ENCODE data around the gene MRNIP. TPM values are rescaled to one million over a fixed set of nuclear protein-coding genes. Genes with fewer than 3 reads are reported as not detected.

Gene MRNIP
- total and polyA plus RNA-seq, 9 donors, result 10.7 to 20.2 (median 15.9) TPM

DNA sequence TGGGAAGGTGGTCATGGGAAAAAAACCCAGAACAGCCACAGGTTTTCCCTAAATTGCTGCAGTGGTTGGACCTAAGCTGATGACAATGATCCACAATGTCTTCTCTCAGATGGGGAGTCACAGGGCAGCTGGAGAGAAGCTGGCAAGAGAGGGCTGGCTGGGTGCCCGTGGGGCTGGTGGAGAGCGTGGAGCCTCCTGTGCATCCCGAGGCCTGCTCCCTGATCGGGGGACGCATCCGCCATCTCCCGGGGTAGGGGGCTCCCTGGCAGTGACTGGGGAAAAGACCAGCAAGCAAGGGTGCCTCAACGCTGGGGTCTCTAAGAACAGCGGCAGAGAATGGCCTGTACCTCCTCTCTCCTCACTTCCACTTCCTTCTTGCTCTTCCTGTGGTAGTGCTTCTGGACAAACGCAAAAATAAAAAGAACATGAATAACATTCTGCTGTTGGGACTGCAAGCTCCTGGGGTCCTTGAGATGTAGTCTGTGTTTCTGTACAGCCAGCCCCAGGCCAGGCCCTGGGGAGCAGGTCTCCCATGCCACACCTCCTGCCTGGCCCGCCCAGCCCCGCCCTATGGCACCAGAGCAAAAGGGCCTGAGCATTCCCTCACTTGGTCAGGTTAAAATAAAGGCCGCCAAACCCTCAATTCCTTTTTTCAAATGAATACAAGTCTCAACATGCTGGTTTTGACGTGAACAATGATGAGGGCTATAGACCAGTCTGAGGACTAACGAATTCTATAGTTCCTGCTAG is 7.0 kb upstream of the MRNIP start:
- DNase-seq, result no peak
- 82% methylated on average over 6 of the region's 15 CpGs for WGBS (ENCODE audit: insufficient coverage)
- H3K9me3 ChIP-seq (replicated peaks; ENCODE audit: control insufficient read depth, low read depth, low read length), result peaks cover 6% of the 10 kb centered on the region
- no peaks in the 10 kb centered on the region for H3K4me1 ChIP-seq (ENCODE audit: control insufficient read depth, insufficient read depth, low read length)
- no peaks in the 10 kb centered on the region for H3K27me3 ChIP-seq (ENCODE audit: control insufficient read depth, insufficient read depth, low read length)
- no peak overlapping the region for H3K4me3 ChIP-seq (ENCODE audit: low read length)
- peaks cover 79% of the 10 kb centered on the region for H3K36me3 ChIP-seq (ENCODE audit: control insufficient read depth, insufficient read depth, low read length)
- H3K27ac ChIP-seq (ENCODE audit: low read length), result no peak overlapping the region

DNA sequence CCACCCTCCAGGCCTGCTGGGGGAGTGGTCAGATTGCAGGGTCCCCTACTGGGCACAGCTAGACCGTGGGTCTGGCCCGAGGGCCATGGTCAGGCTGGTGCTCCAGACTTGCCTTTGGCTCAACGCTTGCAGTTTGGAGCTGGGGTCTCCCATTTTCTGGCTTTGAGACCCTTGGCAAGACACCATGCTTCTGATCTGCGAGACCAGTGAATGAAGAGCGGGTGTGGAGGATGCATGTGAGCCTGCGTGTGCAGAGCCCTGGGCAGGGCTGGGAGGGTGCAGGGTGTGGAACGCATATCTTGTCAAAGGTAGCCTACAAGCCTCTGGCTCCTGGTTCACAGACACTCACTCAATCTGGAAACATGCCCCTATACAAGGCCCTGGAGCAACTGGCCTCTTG is 6.1 kb upstream of the MRNIP start:
- DNase-seq, result no peak
- no peaks in the 10 kb centered on the region for H3K27me3 ChIP-seq (ENCODE audit: control insufficient read depth, insufficient read depth, low read length)
- H3K4me3 ChIP-seq (ENCODE audit: low read length), result no peak overlapping the region
- peaks cover 69% of the 10 kb centered on the region for H3K36me3 ChIP-seq (ENCODE audit: control insufficient read depth, insufficient read depth, low read length)
- peaks cover 6% of the 10 kb centered on the region for H3K9me3 ChIP-seq (replicated peaks; ENCODE audit: control insufficient read depth, low read depth, low read length)
- 81% methylated on average over 4 of the region's 7 CpGs for WGBS (ENCODE audit: insufficient coverage)
- H3K4me1 ChIP-seq (ENCODE audit: control insufficient read depth, insufficient read depth, low read length), result peaks cover 4% of the 10 kb centered on the region
- H3K27ac ChIP-seq (ENCODE audit: low read length), result no peak overlapping the region

DNA sequence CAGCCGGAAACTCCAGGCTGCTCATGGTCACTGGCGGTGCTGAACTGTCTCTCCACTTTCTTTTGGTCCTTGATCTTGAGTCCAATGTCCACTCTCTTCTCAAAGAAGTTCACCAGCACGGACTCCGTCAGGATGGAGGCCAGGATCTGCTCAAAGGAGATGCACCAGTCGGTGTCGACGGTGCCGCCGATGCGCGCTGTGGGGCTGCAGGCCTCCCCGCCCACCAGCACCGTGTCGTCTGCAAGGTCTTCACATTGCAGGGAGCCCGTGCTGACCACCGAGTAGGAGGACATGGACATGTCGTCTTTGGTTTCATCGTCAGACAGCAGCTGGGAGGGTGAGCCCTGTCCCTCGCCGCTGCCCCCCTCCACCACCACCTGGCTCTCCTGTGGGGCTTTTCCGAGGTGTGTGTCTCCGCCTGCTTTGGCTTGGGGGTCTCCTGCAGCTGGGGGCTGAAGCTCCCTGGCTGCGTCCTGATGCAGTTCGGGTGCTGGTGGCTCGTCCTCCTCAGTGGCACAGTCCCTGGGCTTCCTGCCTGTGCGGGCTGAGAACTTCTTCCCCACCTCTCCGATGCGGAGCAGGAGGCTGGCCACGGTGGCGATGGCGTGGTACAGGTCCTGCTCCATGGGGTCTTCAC is 5.0 kb upstream of the MRNIP start:
- 94% methylated on average over 30 of the region's 31 CpGs for WGBS (ENCODE audit: insufficient coverage)
- no peak for DNase-seq
- H3K27me3 ChIP-seq (ENCODE audit: control insufficient read depth, insufficient read depth, low read length), result no peaks in the 10 kb centered on the region
- H3K4me3 ChIP-seq (ENCODE audit: low read length), result no peak overlapping the region
- H3K4me1 ChIP-seq (ENCODE audit: control insufficient read depth, insufficient read depth, low read length), result peaks cover 8% of the 10 kb centered on the region
- H3K27ac ChIP-seq (ENCODE audit: low read length), result no peak overlapping the region
- peaks cover 6% of the 10 kb centered on the region for H3K9me3 ChIP-seq (replicated peaks; ENCODE audit: control insufficient read depth, low read depth, low read length)
- peaks cover 60% of the 10 kb centered on the region for H3K36me3 ChIP-seq (ENCODE audit: control insufficient read depth, insufficient read depth, low read length)

DNA sequence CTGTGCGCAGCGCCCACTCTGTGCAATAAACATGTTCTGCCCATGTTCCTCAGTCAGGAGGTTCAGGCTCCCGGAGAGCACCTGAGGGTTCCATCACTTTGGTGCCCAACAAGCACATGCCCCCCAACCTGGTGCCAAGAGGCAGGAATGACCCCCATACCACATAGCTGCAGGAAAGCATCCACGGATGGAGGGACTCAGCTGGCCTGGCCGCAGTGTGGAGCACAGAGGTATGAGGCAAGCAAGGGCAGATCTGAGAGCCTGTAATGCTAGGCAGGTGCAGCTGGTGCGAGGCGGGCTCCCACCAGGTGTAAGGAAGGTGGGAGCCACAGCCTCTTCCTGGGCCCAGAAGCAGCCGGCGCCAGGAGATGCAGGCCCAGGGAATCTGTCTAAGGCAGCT is 4.3 kb upstream of the MRNIP start:
- 89% methylated on average over 4 of the region's 9 CpGs for WGBS (ENCODE audit: insufficient coverage)
- Histone ChIP-seq H3K36me3 (ENCODE audit: control insufficient read depth, insufficient read depth, low read length) (peaks cover 56% of the 10 kb centered on the region), H3K27ac (ENCODE audit: low read length) (no peak overlapping the region), H3K9me3 (replicated peaks; ENCODE audit: control insufficient read depth, low read depth, low read length) (peaks cover 6% of the 10 kb centered on the region), H3K4me3 (ENCODE audit: low read length) (no peak overlapping the region), H3K27me3 (ENCODE audit: control insufficient read depth, insufficient read depth, low read length) (no peaks in the 10 kb centered on the region), H3K4me1 (ENCODE audit: control insufficient read depth, insufficient read depth, low read length) (peaks cover 11% of the 10 kb centered on the region)
- no peak for DNase-seq

DNA sequence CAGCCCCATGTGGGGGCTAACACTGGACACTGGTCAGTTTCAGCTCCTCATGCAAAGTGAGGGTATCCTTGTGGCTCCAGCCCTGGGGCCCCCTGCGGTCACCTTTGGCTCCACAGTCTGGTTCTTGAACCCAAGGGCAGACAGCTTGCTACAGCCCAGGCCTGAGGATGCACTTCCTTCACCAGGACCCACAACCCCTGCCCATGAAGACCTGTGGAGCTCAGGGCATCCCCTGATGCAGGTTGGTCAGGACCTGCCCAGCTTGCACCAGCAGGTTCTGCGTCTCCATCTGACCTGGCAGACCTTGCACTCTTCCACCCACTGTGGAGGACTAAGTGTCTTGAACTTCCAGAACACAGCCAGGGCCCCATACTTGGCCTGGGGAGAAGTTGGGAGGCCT is 3.7 kb upstream of the MRNIP start:
- 100% methylated on average over 1 of the region's 2 CpGs for WGBS (ENCODE audit: insufficient coverage)
- no peak overlapping the region for H3K4me3 ChIP-seq (ENCODE audit: low read length)
- no peaks in the 10 kb centered on the region for H3K27me3 ChIP-seq (ENCODE audit: control insufficient read depth, insufficient read depth, low read length)
- H3K36me3 ChIP-seq (ENCODE audit: control insufficient read depth, insufficient read depth, low read length), result peaks cover 50% of the 10 kb centered on the region
- peaks cover 11% of the 10 kb centered on the region for H3K4me1 ChIP-seq (ENCODE audit: control insufficient read depth, insufficient read depth, low read length)
- H3K27ac ChIP-seq (ENCODE audit: low read length), result no peak overlapping the region
- DNase-seq, result no peak
- H3K9me3 ChIP-seq (replicated peaks; ENCODE audit: control insufficient read depth, low read depth, low read length), result peaks cover 6% of the 10 kb centered on the region

DNA sequence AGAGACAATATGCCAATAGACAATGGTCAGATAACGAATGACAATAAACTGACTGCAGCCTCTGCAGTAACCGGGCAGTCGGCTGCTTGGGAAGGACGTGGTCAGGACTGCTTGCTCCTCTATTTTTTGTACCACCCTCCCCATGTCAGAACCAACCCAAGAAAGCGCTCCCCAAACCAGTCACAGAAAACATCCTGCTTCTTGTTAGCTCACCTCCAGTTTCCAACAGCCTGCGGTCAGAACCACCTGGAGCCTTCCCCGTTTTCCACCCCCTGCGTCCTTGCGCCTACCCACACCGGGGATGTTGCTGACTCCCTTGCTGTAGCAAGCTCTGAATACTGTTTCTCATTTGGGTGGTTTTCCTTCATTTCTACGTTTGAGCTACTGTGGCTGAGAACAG is 1.7 kb upstream of the MRNIP start:
- H3K36me3 ChIP-seq (ENCODE audit: control insufficient read depth, insufficient read depth, low read length), result peaks cover 34% of the 10 kb centered on the region
- no peak overlapping the region for H3K27ac ChIP-seq (ENCODE audit: low read length)
- peaks cover 6% of the 10 kb centered on the region for H3K9me3 ChIP-seq (replicated peaks; ENCODE audit: control insufficient read depth, low read depth, low read length)
- 60% methylated on average over 2 of the region's 11 CpGs for WGBS (ENCODE audit: insufficient coverage)
- H3K4me3 ChIP-seq (ENCODE audit: low read length), result no peak overlapping the region
- DNase-seq, result no peak
- H3K4me1 ChIP-seq (ENCODE audit: control insufficient read depth, insufficient read depth, low read length), result peaks cover 11% of the 10 kb centered on the region
- no peaks in the 10 kb centered on the region for H3K27me3 ChIP-seq (ENCODE audit: control insufficient read depth, insufficient read depth, low read length)

DNA sequence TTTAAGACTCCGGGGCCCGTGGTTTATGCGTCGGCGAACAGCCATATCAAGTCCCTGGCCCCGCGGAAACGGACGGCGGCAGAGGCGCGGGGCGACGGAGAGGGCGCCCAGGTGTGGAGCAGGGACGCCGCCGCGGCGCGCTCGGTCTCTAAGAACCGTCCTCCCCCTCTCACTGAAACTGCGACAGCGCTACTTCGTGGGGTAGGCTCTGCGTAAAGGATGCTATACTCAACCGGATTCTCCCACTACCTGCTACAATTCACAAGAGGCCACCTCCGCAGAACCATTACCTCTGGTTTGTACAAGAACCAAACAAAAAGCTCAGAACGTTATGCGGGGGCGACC is 404 bp downstream of the MRNIP start:
- peaks cover 11% of the 10 kb centered on the region for H3K4me1 ChIP-seq (ENCODE audit: control insufficient read depth, insufficient read depth, low read length)
- peaks cover 17% of the 10 kb centered on the region for H3K36me3 ChIP-seq (ENCODE audit: control insufficient read depth, insufficient read depth, low read length)
- H3K9me3 ChIP-seq (replicated peaks; ENCODE audit: control insufficient read depth, low read depth, low read length), result peaks cover 6% of the 10 kb centered on the region
- H3K27me3 ChIP-seq (ENCODE audit: control insufficient read depth, insufficient read depth, low read length), result no peaks in the 10 kb centered on the region
- H3K4me3 ChIP-seq (ENCODE audit: low read length), result peak overlapping the region; percentile 98
- WGBS (ENCODE audit: insufficient coverage), result 0% methylated on average over 19 of the region's 32 CpGs
- DNase-seq, result no peak
- H3K27ac ChIP-seq (ENCODE audit: low read length), result peak overlapping the region; percentile 97

DNA sequence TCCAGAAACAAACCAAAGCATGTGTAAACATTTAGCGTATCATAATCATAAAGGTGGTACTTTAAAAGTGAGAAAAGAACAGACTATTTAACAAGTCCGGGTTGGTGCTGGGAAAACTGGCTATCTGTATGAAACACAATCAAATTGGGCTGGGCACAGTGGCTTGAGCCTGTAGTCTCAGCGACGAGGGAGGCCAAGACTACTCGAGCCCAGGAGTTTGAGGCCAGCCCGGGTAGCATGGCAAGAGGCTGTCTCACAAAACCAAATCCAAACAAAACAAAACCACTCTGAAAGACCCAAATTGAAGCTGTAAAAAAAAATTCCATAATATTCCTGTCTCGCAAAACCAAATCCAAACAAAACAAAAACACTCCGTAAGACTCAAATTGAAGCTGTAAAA is 4.3 kb downstream of the MRNIP start:
- Histone ChIP-seq H3K36me3 (ENCODE audit: control insufficient read depth, insufficient read depth, low read length) (peaks cover 26% of the 10 kb centered on the region), H3K27me3 (ENCODE audit: control insufficient read depth, insufficient read depth, low read length) (no peaks in the 10 kb centered on the region), H3K4me3 (ENCODE audit: low read length) (no peak overlapping the region), H3K4me1 (ENCODE audit: control insufficient read depth, insufficient read depth, low read length) (peaks cover 4% of the 10 kb centered on the region), H3K9me3 (replicated peaks; ENCODE audit: control insufficient read depth, low read depth, low read length) (no peaks in the 10 kb centered on the region), H3K27ac (ENCODE audit: low read length) (no peak overlapping the region)
- DNase-seq, result no peak
- WGBS (ENCODE audit: insufficient coverage), result 89% methylated on average over 4 of the region's 8 CpGs

DNA sequence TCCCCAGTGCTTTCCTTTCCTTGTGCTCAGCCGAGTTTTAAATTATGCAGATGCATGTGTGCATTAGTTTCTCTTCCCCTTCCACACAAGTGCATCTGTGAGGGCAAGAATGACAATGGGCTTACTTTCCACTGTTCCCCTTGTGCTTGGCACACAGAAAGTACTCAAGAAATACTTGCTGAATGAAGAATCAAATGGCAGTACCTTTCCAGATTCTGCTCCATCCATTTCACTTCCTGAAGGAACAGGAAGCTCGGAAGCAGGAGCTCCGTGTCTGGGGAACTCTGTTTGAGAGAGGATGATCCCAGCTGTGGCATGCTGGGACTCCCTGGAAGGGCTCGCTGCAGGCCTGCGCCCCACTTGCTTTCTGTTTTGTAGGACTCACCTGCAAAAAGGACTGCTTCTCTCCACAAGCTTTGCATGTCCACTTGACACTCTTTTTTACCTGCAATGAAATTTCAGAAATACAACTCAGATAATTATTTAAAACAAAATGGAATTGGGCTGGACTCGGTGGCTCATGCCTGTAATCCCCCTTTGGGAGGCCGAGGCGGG is 5.5 kb downstream of the MRNIP start:
- Histone ChIP-seq H3K4me3 (ENCODE audit: low read length) (no peak overlapping the region), H3K27ac (ENCODE audit: low read length) (no peak overlapping the region), H3K9me3 (replicated peaks; ENCODE audit: control insufficient read depth, low read depth, low read length) (no peaks in the 10 kb centered on the region), H3K27me3 (ENCODE audit: control insufficient read depth, insufficient read depth, low read length) (no peaks in the 10 kb centered on the region), H3K36me3 (ENCODE audit: control insufficient read depth, insufficient read depth, low read length) (peaks cover 33% of the 10 kb centered on the region), H3K4me1 (ENCODE audit: control insufficient read depth, insufficient read depth, low read length) (peaks cover 2% of the 10 kb centered on the region)
- DNase-seq, result peak; percentile 53
- 80% methylated on average over 1 of the region's 8 CpGs for WGBS (ENCODE audit: insufficient coverage)

DNA sequence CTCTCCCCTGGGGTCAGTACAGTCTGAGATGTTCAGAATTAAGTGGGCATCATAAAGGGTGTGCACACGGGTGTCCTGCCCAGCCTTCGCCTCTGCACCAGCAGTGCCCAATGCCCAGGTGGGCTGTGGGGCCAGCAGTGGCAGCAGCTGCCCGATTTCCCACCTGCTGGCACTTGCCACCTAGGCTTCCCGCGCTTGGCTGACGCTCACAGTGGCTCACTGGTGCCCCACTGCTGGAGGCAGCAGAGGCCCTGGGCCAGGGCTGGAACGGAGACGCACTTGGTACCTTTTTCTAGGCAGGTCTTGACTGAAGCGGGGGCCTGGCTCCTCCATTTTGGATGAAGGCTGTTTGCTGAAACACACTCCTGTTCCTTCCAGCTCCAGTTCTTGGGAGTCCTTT is 17.0 kb downstream of the MRNIP start:
- Histone ChIP-seq H3K36me3 (ENCODE audit: control insufficient read depth, insufficient read depth, low read length) (peaks cover 74% of the 10 kb centered on the region), H3K4me1 (ENCODE audit: control insufficient read depth, insufficient read depth, low read length) (no peaks in the 10 kb centered on the region), H3K9me3 (replicated peaks; ENCODE audit: control insufficient read depth, low read depth, low read length) (peaks cover 4% of the 10 kb centered on the region), H3K27me3 (ENCODE audit: control insufficient read depth, insufficient read depth, low read length) (no peaks in the 10 kb centered on the region), H3K4me3 (ENCODE audit: low read length) (no peak overlapping the region), H3K27ac (ENCODE audit: low read length) (no peak overlapping the region)
- no peak for DNase-seq
- 92% methylated on average over 5 of the region's 9 CpGs for WGBS (ENCODE audit: insufficient coverage)

Data from muscle of leg (tissue), 11 donors.